ENCODE data around the gene POLR1F. TPM values are rescaled to one million over a fixed set of nuclear protein-coding genes. Genes with fewer than 3 reads are reported as not detected.

The POLR1F gene
- total RNA-seq, 2 donors from 2014 or later, result 8.6 to 9.3 TPM

GRCh38 chr7:19747740-19748339, 39.0 kb upstream of the POLR1F start:
- 24 to 26% methylated on average over 4 of the region's 4 CpGs for WGBS, 2 donors
- no peaks in the 10 kb centered on the region for H3K4me1 ChIP-seq
- H3K27ac ChIP-seq, result no peak overlapping the region
- intact Hi-C loops (cut with DNase I), result loop anchor here (5.0 kb wide), 1 partner anchor 844 kb away; no protein-coding TSS in a partner anchor
- H3K36me3 ChIP-seq (replicated peaks in 1 of 2; ENCODE audit: insufficient read depth in 1 of 2, low read depth in 2 of 2), result no peaks in the 10 kb centered on the region
- DNase-seq (peak in 1 of 4 donors; percentile 17), ATAC-seq (peak; percentile 60)
- no peak overlapping the region for H3K4me3 ChIP-seq
- no peaks in the 10 kb centered on the region for H3K9me3 ChIP-seq
- no peaks in the 10 kb centered on the region for H3K27me3 ChIP-seq
- no peak for TF ChIP-seq POLR2A (IDR thresholded peaks at IDR 0.05)
- TF ChIP-seq CTCF (IDR thresholded peaks at IDR 0.05), result peak; percentile 47 to 70 (median 66)

- intact Hi-C loops (cut with DNase I), result no loop called here
- Histone ChIP-seq H3K4me1 (no peaks in the 10 kb centered on the region), H3K36me3 (replicated peaks in 1 of 2; ENCODE audit: insufficient read depth in 1 of 2, low read depth in 2 of 2) (no peaks in the 10 kb centered on the region), H3K4me3 (no peak overlapping the region), H3K9me3 (no peaks in the 10 kb centered on the region), H3K27ac (no peak overlapping the region), H3K27me3 (no peaks in the 10 kb centered on the region)
- DNase-seq (no peak), ATAC-seq (no peak)
- TF ChIP-seq POLR2A (IDR thresholded peaks at IDR 0.05), result no peak
- 26 to 31% methylated on average over 1 of the region's 1 CpG for WGBS, 2 donors
These were observed 35.2 kb upstream of the POLR1F start for GRCh38 chr7:19744075-19744474.

- H3K9me3 ChIP-seq, result no peaks in the 10 kb centered on the region
- H3K36me3 ChIP-seq (replicated peaks in 1 of 2; ENCODE audit: insufficient read depth in 1 of 2, low read depth in 2 of 2), result no peaks in the 10 kb centered on the region
- no peak for DNase-seq
- TF ChIP-seq POLR2A (IDR thresholded peaks at IDR 0.05), result no peak
- no peak for TF ChIP-seq CTCF (IDR thresholded peaks at IDR 0.05)
- no peaks in the 10 kb centered on the region for H3K27me3 ChIP-seq
- 69 to 72% methylated on average over 3 of the region's 3 CpGs for WGBS, 2 donors
- no peaks in the 10 kb centered on the region for H3K4me1 ChIP-seq
- H3K4me3 ChIP-seq, result no peak overlapping the region
- intact Hi-C loops (cut with DNase I), result no loop called here
- H3K27ac ChIP-seq, result no peak overlapping the region
- no peak for ATAC-seq
These were observed 19.9 kb upstream of the POLR1F start for GRCh38 chr7:19728716-19729115.

- Histone ChIP-seq H3K4me3 (no peak overlapping the region), H3K36me3 (replicated peaks in 1 of 2; ENCODE audit: insufficient read depth in 1 of 2, low read depth in 2 of 2) (no peaks in the 10 kb centered on the region), H3K27ac (no peak overlapping the region), H3K9me3 (no peaks in the 10 kb centered on the region), H3K27me3 (peaks cover 0 to 6% of the 10 kb centered on the region in 2 donors), H3K4me1 (no peaks in the 10 kb centered on the region)
- TF ChIP-seq POLR2A (IDR thresholded peaks at IDR 0.05) (no peak), CTCF (IDR thresholded peaks at IDR 0.05) (no peak)
- ATAC-seq (no peak), DNase-seq (no peak)
- intact Hi-C loops (cut with DNase I), result no loop called here
- WGBS, 2 donors, result 54% methylated on average over 5 of the region's 5 CpGs
These were observed 16.9 kb upstream of the POLR1F start for GRCh38 chr7:19725770-19726169.

GRCh38 chr7:19715499-19715898, 6.7 kb upstream of the POLR1F start:
- Histone ChIP-seq H3K4me3 (no peak overlapping the region), H3K4me1 (no peaks in the 10 kb centered on the region), H3K27ac (no peak overlapping the region), H3K27me3 (no peaks in the 10 kb centered on the region), H3K36me3 (replicated peaks in 1 of 2; ENCODE audit: insufficient read depth in 1 of 2, low read depth in 2 of 2) (no peaks in the 10 kb centered on the region), H3K9me3 (no peaks in the 10 kb centered on the region)
- WGBS, 2 donors, result 23 to 30% methylated on average over 1 of the region's 1 CpG
- intact Hi-C loops (cut with DNase I), result loop anchor here (10.0 kb wide), 1 partner anchor 879 kb away; no protein-coding TSS in a partner anchor
- TF ChIP-seq CTCF (IDR thresholded peaks at IDR 0.05) (no peak), POLR2A (IDR thresholded peaks at IDR 0.05) (no peak)
- ATAC-seq (no peak), DNase-seq (no peak)
